H9 (cell line): ENCODE results near the gene TRAPPC14. TPM values are rescaled to one million over a fixed set of nuclear protein-coding genes. Genes with fewer than 3 reads are reported as not detected.
A peak's percentile ranks its signal among the peaks of the same experiment; 100 is the strongest.

Experiments
- DNase-seq: peaks from one replicate; pipeline ENCODE4 v3.0.0-alpha.2; 2017
- H2AFZ ChIP-seq: one replicate; pipeline ENCODE4 v1.6.1; 2013; ENCODE audit warnings: mild to moderate bottlenecking, low read length, control low read depth, moderate library complexity
- H2AK5ac ChIP-seq: 2 replicates; pipeline ENCODE4 v1.6.1; 2013; ENCODE audit warnings: low read length, control low read depth, mixed read lengths; ENCODE audit not compliant: insufficient read length
- H2BK120ac ChIP-seq: one replicate; pipeline ENCODE4 v1.6.1; 2013; ENCODE audit warnings: low read depth, mild to moderate bottlenecking, low read length, control low read depth, inconsistent platforms; ENCODE audit not compliant: poor library complexity, severe bottlenecking
- H2BK12ac ChIP-seq: 2 replicates; pipeline ENCODE4 v1.6.1; 2013; ENCODE audit warnings: low read length, control low read depth, mixed read lengths, low read depth; ENCODE audit not compliant: insufficient read length
- H2BK15ac ChIP-seq: 2 replicates; pipeline ENCODE4 v1.6.1; 2013; ENCODE audit warnings: low read depth, low read length, control low read depth
- H2BK20ac ChIP-seq: one replicate; pipeline ENCODE4 v1.6.1; 2013; ENCODE audit warnings: low read depth, mild to moderate bottlenecking, low read length, control low read depth, inconsistent platforms; ENCODE audit not compliant: poor library complexity, severe bottlenecking
- H2BK5ac ChIP-seq: 2 replicates; pipeline ENCODE4 v1.6.1; 2013; ENCODE audit warnings: low read length, control low read depth, mixed read lengths; ENCODE audit not compliant: insufficient read length
- H3K14ac ChIP-seq: 2 replicates; pipeline ENCODE4 v1.6.1; 2013; ENCODE audit warnings: low read length, control low read depth; ENCODE audit not compliant: insufficient read depth
- H3K18ac ChIP-seq: 2 replicates; pipeline ENCODE4 v1.6.1; 2013; ENCODE audit warnings: low read depth, mild to moderate bottlenecking, mixed read lengths, low read length, control low read depth; ENCODE audit not compliant: insufficient read length
- H3K23ac ChIP-seq: 2 replicates; pipeline ENCODE4 v1.6.1; 2013; ENCODE audit warnings: low read length, control low read depth, mixed read lengths, low read depth; ENCODE audit not compliant: insufficient read length
- H3K23me2 ChIP-seq: 2 replicates; pipeline ENCODE4 v1.6.1; 2013; ENCODE audit warnings: low read depth, mild to moderate bottlenecking, mixed read lengths, low read length, control low read depth; ENCODE audit not compliant: insufficient read length, poor library complexity, severe bottlenecking
- H3K27ac ChIP-seq: 2 replicates; pipeline ENCODE4 v1.5.1; 2013; ENCODE audit warnings: low read length, control low read depth, mixed read lengths, low read depth; ENCODE audit not compliant: insufficient read length
- H3K27me3 ChIP-seq: 2 replicates; pipeline ENCODE4 v1.6.1; 2013; ENCODE audit warnings: low read length, control low read depth, inconsistent platforms; ENCODE audit not compliant: insufficient read depth
- H3K4ac ChIP-seq: 2 replicates; pipeline ENCODE4 v1.6.1; 2013; ENCODE audit warnings: low read depth, mild to moderate bottlenecking, control low read depth, inconsistent platforms, low read length, moderate library complexity
- H3K4me1 ChIP-seq: 2 replicates; pipeline ENCODE4 v1.6.1; 2013; ENCODE audit warnings: low read length, control low read depth, inconsistent platforms; ENCODE audit not compliant: insufficient read depth
- H3K4me2 ChIP-seq: 2 replicates; pipeline ENCODE4 v1.6.1; 2013; ENCODE audit warnings: low read length, control low read depth, mixed read lengths; ENCODE audit not compliant: insufficient read length, insufficient read depth
- H3K56ac ChIP-seq: 2 replicates; pipeline ENCODE4 v1.6.1; 2013; ENCODE audit warnings: low read depth, mild to moderate bottlenecking, mixed read lengths, low read length, control low read depth; ENCODE audit not compliant: insufficient read length
- H3K79me1 ChIP-seq: 2 replicates; pipeline ENCODE4 v1.6.1; 2013; ENCODE audit warnings: low read depth, mild to moderate bottlenecking, moderate library complexity, low read length, control low read depth, inconsistent platforms; ENCODE audit not compliant: insufficient read depth, poor library complexity, severe bottlenecking
- H3K79me2 ChIP-seq: 2 replicates; pipeline ENCODE4 v1.6.1; 2013; ENCODE audit warnings: low read length, control low read depth, inconsistent platforms; ENCODE audit not compliant: insufficient read depth
- H3K9ac ChIP-seq: 2 replicates; pipeline ENCODE4 v1.6.1; 2013; ENCODE audit warnings: low read length, control low read depth, mixed read lengths; ENCODE audit not compliant: insufficient read length; ENCODE audit errors: extremely low read depth
- H3K9me3 ChIP-seq: one replicate; pipeline ENCODE4 v1.6.1; 2013; ENCODE audit warnings: low read depth, low read length, inconsistent platforms; ENCODE audit not compliant: control insufficient read depth
- H3T11ph ChIP-seq: one replicate; pipeline ENCODE4 v1.6.1; 2013; ENCODE audit warnings: mild to moderate bottlenecking, low read length, control low read depth, inconsistent platforms
- H4K20me1 ChIP-seq: one replicate; pipeline ENCODE4 v1.6.1; 2013; ENCODE audit not compliant: control insufficient read depth, insufficient read length, insufficient read depth
- H4K5ac ChIP-seq: 2 replicates; pipeline ENCODE4 v1.6.1; 2013; ENCODE audit warnings: low read depth, mild to moderate bottlenecking, mixed read lengths, low read length, control low read depth; ENCODE audit not compliant: insufficient read length
- H4K8ac ChIP-seq: replicated peaks from 2 replicates; pipeline ENCODE4 v1.6.1; 2013; ENCODE audit warnings: low read length, control low read depth, mixed read lengths, low read depth; ENCODE audit not compliant: insufficient read length
- H4K91ac ChIP-seq: 2 replicates; pipeline ENCODE4 v1.6.1; 2013; ENCODE audit warnings: low read depth, mild to moderate bottlenecking, moderate library complexity, mixed read lengths, low read length, control low read depth; ENCODE audit not compliant: insufficient read length
- H3K27ac Mint-ChIP-seq, 3 experiments: 2 replicates in 2 of 3; 3 replicates in 1 of 3; pipeline ENCODE4 v1.8.0; 2020 to 2021; ENCODE audit warnings: mixed read lengths in 3 of 3, mild to moderate bottlenecking in 1 of 3, moderate library complexity in 1 of 3
- H3K27me3 Mint-ChIP-seq: 2 replicates; pipeline ENCODE4 v1.8.0; 2021; ENCODE audit warnings: low read depth, mild to moderate bottlenecking, moderate library complexity, mixed read lengths
- H3K36me3 Mint-ChIP-seq, 3 experiments: 2 replicates in 2 of 3; 3 replicates in 1 of 3; pipeline ENCODE4 v1.8.0; 2020 to 2021; ENCODE audit warnings: low read depth in 3 of 3, mixed read lengths in 3 of 3; ENCODE audit not compliant: insufficient read depth in 1 of 3
- H3K4me1 Mint-ChIP-seq, 2 experiments: 2 replicates each; pipeline ENCODE4 v1.8.0; 2020; ENCODE audit warnings: mixed read lengths in 2 of 2
- H3K4me3 Mint-ChIP-seq, 2 experiments: 2 replicates in 1 of 2; 3 replicates in 1 of 2; pipeline ENCODE4 v1.8.0; 2020 to 2021; ENCODE audit warnings: mild to moderate bottlenecking in 2 of 2, mixed read lengths in 2 of 2, moderate library complexity in 1 of 2
- H3K9me3 Mint-ChIP-seq, 2 experiments: 2 replicates in 1 of 2; 3 replicates in 1 of 2; pipeline ENCODE4 v1.8.0; 2020; ENCODE audit warnings: mild to moderate bottlenecking in 2 of 2, mixed read lengths in 2 of 2, moderate library complexity in 1 of 2
- WGBS: extraction: QIAGEN DNeasy Blood & Tissue Kit; methylation state at CpG from one replicate; pipeline ENCODE4 v1.1.7; 2013; ENCODE audit warnings: missing lambda C conversion rate, low lambda C conversion rate, mixed read lengths; ENCODE audit not compliant: insufficient read length; ENCODE audit errors: extremely low coverage; 5-methylcytosine and 5-hydroxymethylcytosine counted together
- total RNA-seq: library from RNA; stranded (reverse); gene quantifications from 2 replicates; pipeline ENCODE4 v1.2.1, GENCODE V29; 2021
- TF ChIP-seq, protein P1 (sequence below): fragments of 200-600 bp; sonication (generic); conservative IDR thresholded peaks from 3 replicates; pipeline ENCODE4 v1.8.0; 2021; ENCODE audit warnings: antibody characterized with exemption, mild to moderate bottlenecking

Gene TRAPPC14
- total RNA-seq, 1 experiment from 2014 or later: 32.8 TPM

DNA sequence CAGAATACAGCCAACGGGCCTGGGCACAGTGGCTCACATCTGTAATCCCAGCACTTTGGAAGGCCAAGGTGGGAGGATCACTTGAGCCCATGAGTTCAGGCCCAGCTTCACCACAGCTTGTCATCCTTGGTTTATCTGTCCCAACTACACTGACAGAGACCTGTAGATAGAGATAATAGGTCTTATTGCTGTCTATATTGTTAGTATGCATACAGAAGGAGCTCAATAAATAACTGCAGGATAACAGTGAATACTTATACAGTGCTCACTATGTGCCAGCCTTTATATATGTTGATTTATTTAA is 37.8 kb downstream of the TRAPPC14 start:
- Histone ChIP-seq H3K4ac (no peak overlapping the region), H3K18ac (no peak overlapping the region), H2AK5ac (no peak overlapping the region), H3K14ac (no peak overlapping the region), H4K5ac (no peak overlapping the region), H3K56ac (no peak overlapping the region), H3K79me1 (no peaks in the 10 kb centered on the region), H2BK120ac (no peak overlapping the region), H3K4me1 (no peaks in the 10 kb centered on the region), H3K9me3 (no peaks in the 10 kb centered on the region), H3K79me2 (no peaks in the 10 kb centered on the region), H2AFZ (no peak overlapping the region), H4K8ac (no peak overlapping the region), H3K23ac (no peak overlapping the region), H3T11ph (no peak overlapping the region), H2BK12ac (no peak overlapping the region), H3K9ac (no peak overlapping the region), H3K27me3 (no peaks in the 10 kb centered on the region), H2BK15ac (no peak overlapping the region), H4K20me1 (no peaks in the 10 kb centered on the region), H2BK20ac (no peak overlapping the region), H3K23me2 (peaks cover 5% of the 10 kb centered on the region), H2BK5ac (no peak overlapping the region), H4K91ac (no peak overlapping the region), H3K4me2 (peak overlapping the region; percentile 65), H3K27ac (no peak overlapping the region)
- no peaks in the 10 kb centered on the region for H3K27me3 Mint-ChIP-seq
- WGBS: no CpG with 5 or more reads among the region's 1 CpG
- peak overlapping the region; percentile 96 to 98 for H3K4me3 Mint-ChIP-seq
- peaks cover 12 to 16% of the 10 kb centered on the region in 2 experiments for H3K4me1 Mint-ChIP-seq
- peak overlapping the region in 2 of 3 experiments; percentile 5 to 80; a peak in 3 of 7 replicates for H3K27ac Mint-ChIP-seq
- peaks cover 6 to 23% (median 17%) of the 10 kb centered on the region in 3 experiments; a peak in 5 of 7 replicates for H3K36me3 Mint-ChIP-seq
- DNase-seq: no peak
- TF ChIP-seq, protein P1, sequence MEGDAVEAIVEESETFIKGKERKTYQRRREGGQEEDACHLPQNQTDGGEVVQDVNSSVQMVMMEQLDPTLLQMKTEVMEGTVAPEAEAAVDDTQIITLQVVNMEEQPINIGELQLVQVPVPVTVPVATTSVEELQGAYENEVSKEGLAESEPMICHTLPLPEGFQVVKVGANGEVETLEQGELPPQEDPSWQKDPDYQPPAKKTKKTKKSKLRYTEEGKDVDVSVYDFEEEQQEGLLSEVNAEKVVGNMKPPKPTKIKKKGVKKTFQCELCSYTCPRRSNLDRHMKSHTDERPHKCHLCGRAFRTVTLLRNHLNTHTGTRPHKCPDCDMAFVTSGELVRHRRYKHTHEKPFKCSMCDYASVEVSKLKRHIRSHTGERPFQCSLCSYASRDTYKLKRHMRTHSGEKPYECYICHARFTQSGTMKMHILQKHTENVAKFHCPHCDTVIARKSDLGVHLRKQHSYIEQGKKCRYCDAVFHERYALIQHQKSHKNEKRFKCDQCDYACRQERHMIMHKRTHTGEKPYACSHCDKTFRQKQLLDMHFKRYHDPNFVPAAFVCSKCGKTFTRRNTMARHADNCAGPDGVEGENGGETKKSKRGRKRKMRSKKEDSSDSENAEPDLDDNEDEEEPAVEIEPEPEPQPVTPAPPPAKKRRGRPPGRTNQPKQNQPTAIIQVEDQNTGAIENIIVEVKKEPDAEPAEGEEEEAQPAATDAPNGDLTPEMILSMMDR: no peak
- H3K9me3 Mint-ChIP-seq: no peaks in the 10 kb centered on the region
